OCI-LY7 (cell line): ENCODE data around the gene TNIK.

Experiments
- EZH2phosphoT487 ChIP-seq: fragments of 200-600 bp; sonication (generic); IDR thresholded peaks from 2 replicates; pipeline ENCODE4 v1.6.1; 2018; ENCODE audit warnings: low read depth, borderline replicate concordance, mild to moderate bottlenecking, mixed run types, antibody characterized with exemption, low read length, moderate library complexity, mixed read lengths
- TF ChIP-seq, protein P1 (sequence below): fragments of 200-600 bp; sonication (generic); conservative IDR thresholded peaks from 2 replicates; pipeline ENCODE4 v1.5.1; 2014; ENCODE audit warnings: mild to moderate bottlenecking, antibody characterized with exemption, low read length, moderate library complexity, mixed read lengths

DNA sequence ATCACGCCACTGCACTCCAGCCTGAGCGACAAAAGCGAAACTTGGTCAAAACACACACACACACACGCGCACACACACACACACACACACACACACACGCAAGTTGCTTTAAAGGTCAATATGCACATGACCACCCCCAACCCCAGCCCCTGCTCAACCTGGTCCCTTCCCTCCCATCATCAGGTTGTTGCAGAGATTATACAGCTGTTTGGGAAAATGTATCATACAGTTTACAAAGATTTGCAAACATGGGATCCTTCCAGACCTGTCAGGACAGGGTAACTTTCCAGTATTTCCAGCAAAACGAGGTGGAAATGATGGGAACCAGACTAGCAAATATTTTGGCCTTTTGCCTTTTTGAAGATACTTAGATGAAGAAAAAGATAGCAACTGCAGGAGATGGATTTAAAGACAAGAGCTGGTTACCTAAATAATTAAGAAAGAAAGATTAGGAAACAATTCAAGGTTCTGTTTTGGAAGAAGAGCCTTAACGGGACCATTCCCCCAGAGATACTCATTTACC lies 80.2 kb downstream of the TNIK start:
- TF ChIP-seq, protein P1, sequence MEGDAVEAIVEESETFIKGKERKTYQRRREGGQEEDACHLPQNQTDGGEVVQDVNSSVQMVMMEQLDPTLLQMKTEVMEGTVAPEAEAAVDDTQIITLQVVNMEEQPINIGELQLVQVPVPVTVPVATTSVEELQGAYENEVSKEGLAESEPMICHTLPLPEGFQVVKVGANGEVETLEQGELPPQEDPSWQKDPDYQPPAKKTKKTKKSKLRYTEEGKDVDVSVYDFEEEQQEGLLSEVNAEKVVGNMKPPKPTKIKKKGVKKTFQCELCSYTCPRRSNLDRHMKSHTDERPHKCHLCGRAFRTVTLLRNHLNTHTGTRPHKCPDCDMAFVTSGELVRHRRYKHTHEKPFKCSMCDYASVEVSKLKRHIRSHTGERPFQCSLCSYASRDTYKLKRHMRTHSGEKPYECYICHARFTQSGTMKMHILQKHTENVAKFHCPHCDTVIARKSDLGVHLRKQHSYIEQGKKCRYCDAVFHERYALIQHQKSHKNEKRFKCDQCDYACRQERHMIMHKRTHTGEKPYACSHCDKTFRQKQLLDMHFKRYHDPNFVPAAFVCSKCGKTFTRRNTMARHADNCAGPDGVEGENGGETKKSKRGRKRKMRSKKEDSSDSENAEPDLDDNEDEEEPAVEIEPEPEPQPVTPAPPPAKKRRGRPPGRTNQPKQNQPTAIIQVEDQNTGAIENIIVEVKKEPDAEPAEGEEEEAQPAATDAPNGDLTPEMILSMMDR = no peak
- no peak for TF ChIP-seq EZH2phosphoT487
